H1 (cell line): Measurements from ENCODE around the gene DUSP10.

ENCODE experiments used
- BRCA1 ChIP-seq: IDR thresholded peaks from 2 replicates; pipeline ENCODE4 v1.6.1; 2012; ENCODE audit warnings: low read depth, low read length, improper control_type of control experiment
- EZH2 ChIP-seq: fragments of 200-600 bp; sonication (generic); IDR thresholded peaks from 2 replicates; pipeline ENCODE4 v1.7.1; 2012; ENCODE audit warnings: low read depth, mild to moderate bottlenecking, moderate library complexity, low read length, inconsistent platforms; ENCODE audit not compliant: severe bottlenecking
- GTF2F1 ChIP-seq: IDR thresholded peaks from 2 replicates; pipeline ENCODE4 v1.6.1; 2012; ENCODE audit warnings: low read depth, low read length, improper control_type of control experiment, borderline replicate concordance
- HDAC2 ChIP-seq, 2 experiments: fragments of 300-600 bp in 1 of 2; sonication (generic) in 1 of 2; IDR thresholded peaks; 2 replicates each; pipeline ENCODE4 v1.6.1; 2011 to 2012; ENCODE audit warnings: low read depth in 2 of 2, low read length in 2 of 2, mild to moderate bottlenecking in 2 of 2, moderate library complexity in 2 of 2, borderline replicate concordance in 1 of 2, inconsistent platforms in 1 of 2
- JUN ChIP-seq: IDR thresholded peaks from 2 replicates; pipeline ENCODE4 v1.6.1; 2011; ENCODE audit warnings: low read depth, mild to moderate bottlenecking, improper control_type of control experiment, low read length
- PHF8 ChIP-seq: fragments of 200-600 bp; sonication (generic); conservative IDR thresholded peaks from 2 replicates; pipeline ENCODE4 v1.7.1; 2012; ENCODE audit warnings: low read depth, mild to moderate bottlenecking, inconsistent platforms, low read length, moderate library complexity
- POLR2A ChIP-seq, 2 experiments: IDR thresholded peaks; 1 replicate in 1 of 2; 2 replicates in 1 of 2; pipeline ENCODE4 v1.6.1; 2011; ENCODE audit warnings: low read depth in 2 of 2, low read length in 2 of 2, mild to moderate bottlenecking in 2 of 2; ENCODE audit errors: control extremely low read depth in 1 of 2
- RAD21 ChIP-seq, 2 experiments: IDR thresholded peaks in 1 of 2; conservative IDR thresholded peaks in 1 of 2; 2 replicates each; pipeline ENCODE4 v1.6.1; 2011; ENCODE audit warnings: low read depth in 2 of 2, low read length in 2 of 2, improper control_type of control experiment in 1 of 2, inconsistent platforms in 1 of 2, mild to moderate bottlenecking in 1 of 2, moderate library complexity in 1 of 2
- RFX5 ChIP-seq: IDR thresholded peaks from 2 replicates; pipeline ENCODE4 v1.6.1; 2011; ENCODE audit warnings: low read depth, low read length, improper control_type of control experiment, borderline replicate concordance
- ZNF274 ChIP-seq: IDR thresholded peaks from 2 replicates; pipeline ENCODE4 v1.7.0; 2012; ENCODE audit warnings: low read length, borderline replicate concordance; ENCODE audit errors: extremely low read depth
- TF ChIP-seq, protein P1 (sequence below), 3 experiments: IDR thresholded peaks; 1 replicate in 2 of 3; 2 replicates in 1 of 3; pipeline versions ENCODE4 v1.5.1 to v1.6.1; 2011; ENCODE audit warnings: low read length in 3 of 3, mild to moderate bottlenecking in 3 of 3, inconsistent platforms in 2 of 3, low read depth in 1 of 3, moderate library complexity in 1 of 3; ENCODE audit not compliant: insufficient read depth in 1 of 3; ENCODE audit errors: control extremely low read depth in 1 of 3

DNA sequence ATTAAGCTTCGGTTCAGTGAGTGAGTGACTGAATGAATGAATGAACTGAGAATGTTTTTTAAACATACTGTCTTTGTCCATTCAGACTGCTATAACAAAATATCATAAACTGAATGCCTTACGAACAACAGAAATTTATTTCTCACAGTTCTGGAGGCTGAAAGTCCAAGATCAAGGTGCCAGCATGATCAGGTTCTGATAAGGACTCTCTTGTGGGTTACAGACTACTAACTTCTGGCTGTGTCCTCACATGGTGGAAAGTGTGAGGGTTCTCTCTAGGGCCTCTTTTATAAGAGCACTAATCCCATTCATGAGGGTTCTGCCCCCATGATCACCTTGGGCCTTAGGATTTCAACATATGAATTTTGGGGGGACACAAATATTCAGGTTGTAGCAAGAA is 7.1 kb upstream of the DUSP10 start:
- no peak for TF ChIP-seq ZNF274
- TF ChIP-seq, protein P1, sequence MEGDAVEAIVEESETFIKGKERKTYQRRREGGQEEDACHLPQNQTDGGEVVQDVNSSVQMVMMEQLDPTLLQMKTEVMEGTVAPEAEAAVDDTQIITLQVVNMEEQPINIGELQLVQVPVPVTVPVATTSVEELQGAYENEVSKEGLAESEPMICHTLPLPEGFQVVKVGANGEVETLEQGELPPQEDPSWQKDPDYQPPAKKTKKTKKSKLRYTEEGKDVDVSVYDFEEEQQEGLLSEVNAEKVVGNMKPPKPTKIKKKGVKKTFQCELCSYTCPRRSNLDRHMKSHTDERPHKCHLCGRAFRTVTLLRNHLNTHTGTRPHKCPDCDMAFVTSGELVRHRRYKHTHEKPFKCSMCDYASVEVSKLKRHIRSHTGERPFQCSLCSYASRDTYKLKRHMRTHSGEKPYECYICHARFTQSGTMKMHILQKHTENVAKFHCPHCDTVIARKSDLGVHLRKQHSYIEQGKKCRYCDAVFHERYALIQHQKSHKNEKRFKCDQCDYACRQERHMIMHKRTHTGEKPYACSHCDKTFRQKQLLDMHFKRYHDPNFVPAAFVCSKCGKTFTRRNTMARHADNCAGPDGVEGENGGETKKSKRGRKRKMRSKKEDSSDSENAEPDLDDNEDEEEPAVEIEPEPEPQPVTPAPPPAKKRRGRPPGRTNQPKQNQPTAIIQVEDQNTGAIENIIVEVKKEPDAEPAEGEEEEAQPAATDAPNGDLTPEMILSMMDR (IDR thresholded peaks at IDR 0.05; ENCODE audit: control extremely low read depth in 1 of 3, insufficient read depth in 1 of 3, low read depth in 1 of 3, low read length in 3 of 3) = no peak
- no peak for TF ChIP-seq EZH2
- TF ChIP-seq RAD21 (IDR thresholded peaks at IDR 0.05 in 1 of 2, conservative IDR thresholded peaks at IDR 0.05 in 1 of 2; ENCODE audit: low read depth in 2 of 2, low read length in 2 of 2) = no peak
- TF ChIP-seq JUN = no peak
- TF ChIP-seq HDAC2 (IDR thresholded peaks at IDR 0.05; ENCODE audit: borderline replicate concordance in 1 of 2, low read depth in 2 of 2, low read length in 2 of 2) = no peak
- no peak for TF ChIP-seq RFX5
- TF ChIP-seq POLR2A (IDR thresholded peaks at IDR 0.05; ENCODE audit: control extremely low read depth in 1 of 2, low read depth in 2 of 2, low read length in 2 of 2) = no peak
- TF ChIP-seq BRCA1 = no peak
- no peak for TF ChIP-seq GTF2F1
- no peak for TF ChIP-seq PHF8
